Left colon (tissue), 2 donors: ENCODE data around the gene ZNF497. TPM values are rescaled to one million over a fixed set of nuclear protein-coding genes. Genes with fewer than 3 reads are reported as not detected.

Experiments used
- microRNA-seq, 2 donors: library from miRNA; unstranded; fragments of <30 nt; microRNA quantifications; one replicate each; pipeline versions ENCODE4 v1.1.0 to v1.2.0, GENCODE V29; 2020
- total RNA-seq, 2 donors: library from RNA; stranded (reverse); fragmentation: NEBNext Ultra II Directional; extraction: Animal tissue kit (Norgen Biotek cat#: 25700); gene quantifications; one replicate each; pipeline ENCODE4 v1.2.1, GENCODE V29; 2021
- donor health status: DM: no; HTN: no; CAD: no.
- donor health status: DM: yes; HTN: yes; CAD: no.

The ZNF497 gene
- total RNA-seq, 2 donors from 2014 or later, result 0.73 to 1.6 TPM

Small RNA genes within 50 kb of the gene (microRNA-seq; reads per million reads assigned to microRNA genes)
- gene MIR4754 (0 to 6.8 reads per million in 2 donors), gene MIR6806 (0 reads per million in 2 donors)

Other genes with a start within 250 kb of the ZNF497 start
- gene ZNF329, start 212.0 kb downstream of the ZNF497 start, total RNA-seq, result 1 to 10 TPM; 3.1 to 3.9 TPM
- gene ZNF274, start 179.7 kb downstream of the ZNF497 start, total RNA-seq, result 10 to 100 TPM; 14.4 to 17.4 TPM
- 10 to 100 TPM; 17.6 to 29.9 TPM for gene ZNF544, start 133.8 kb downstream of the ZNF497 start, total RNA-seq
- 1 to 10 TPM; 3.5 to 4.1 TPM for gene ZNF8, start 83.8 kb downstream of the ZNF497 start, total RNA-seq
- 10 to 100 TPM; 24.3 to 26.9 TPM for gene ERVK3-1, start 57.4 kb downstream of the ZNF497 start, total RNA-seq
- gene ZSCAN22, start 35.8 kb downstream of the ZNF497 start, total RNA-seq, result 1 to 10 TPM; 2.6 to 2.8 TPM
- gene A1BG, start 9.3 kb downstream of the ZNF497 start, total RNA-seq, result 1 to 10 TPM; 2.1 to 2.5 TPM
- gene ZNF837, start 18.3 kb upstream of the ZNF497 start, total RNA-seq, result 1 to 10 TPM; 2.4 to 2.5 TPM
- gene RPS5, start 24.5 kb upstream of the ZNF497 start, total RNA-seq, result 100 to 1,000 TPM; 600 to 683 TPM
- gene RNF225, start 32.9 kb upstream of the ZNF497 start, total RNA-seq, result not detected
- gene ZNF584, start 45.9 kb upstream of the ZNF497 start, total RNA-seq, result 1 to 10 TPM; 7.8 to 7.9 TPM
- 1 to 10 TPM; 3.0 to 4.6 TPM for gene ZNF132, start 77.4 kb upstream of the ZNF497 start, total RNA-seq
- 1 to 10 TPM; 4.7 to 5.1 TPM for gene ZNF324B, start 88.9 kb upstream of the ZNF497 start, total RNA-seq
- 10 to 100 TPM; 11.6 to 14.0 TPM for gene ZNF324, start 104.3 kb upstream of the ZNF497 start, total RNA-seq
- gene ZNF446, start 113.6 kb upstream of the ZNF497 start, total RNA-seq, result 10 to 100 TPM in 1 of 2 donors, 1 to 10 TPM in 1; 10.0 to 11.2 TPM
- gene SLC27A5, start 149.2 kb upstream of the ZNF497 start, total RNA-seq, result 1 to 10 TPM; 2.8 to 4.6 TPM
- gene ZBTB45, start 157.1 kb upstream of the ZNF497 start, total RNA-seq, result 10 to 100 TPM; 13.7 to 14.3 TPM
- gene TRIM28, start 181.3 kb upstream of the ZNF497 start, total RNA-seq, result 100 to 1,000 TPM; 171 to 184 TPM
- 100 to 1,000 TPM; 204 to 215 TPM for gene CHMP2A, start 192.4 kb upstream of the ZNF497 start, total RNA-seq
- 10 to 100 TPM; 55.8 to 70.4 TPM for gene UBE2M, start 195.9 kb upstream of the ZNF497 start, total RNA-seq
- gene MZF1, start 210.6 kb upstream of the ZNF497 start, total RNA-seq, result 10 to 100 TPM; 22.8 to 28.9 TPM